ENCODE measurements around the gene ALDH1L1. TPM values are rescaled to one million over a fixed set of nuclear protein-coding genes. Genes with fewer than 3 reads are reported as not detected.
"Not testable (repeated sequence)": the region's sequence is repeated elsewhere in the genome, so short reads cannot be mapped to it uniquely, and the experiment has no call there.

Gene ALDH1L1
- total RNA-seq, 2 experiments from 2014 or later, result not detected

DNA sequence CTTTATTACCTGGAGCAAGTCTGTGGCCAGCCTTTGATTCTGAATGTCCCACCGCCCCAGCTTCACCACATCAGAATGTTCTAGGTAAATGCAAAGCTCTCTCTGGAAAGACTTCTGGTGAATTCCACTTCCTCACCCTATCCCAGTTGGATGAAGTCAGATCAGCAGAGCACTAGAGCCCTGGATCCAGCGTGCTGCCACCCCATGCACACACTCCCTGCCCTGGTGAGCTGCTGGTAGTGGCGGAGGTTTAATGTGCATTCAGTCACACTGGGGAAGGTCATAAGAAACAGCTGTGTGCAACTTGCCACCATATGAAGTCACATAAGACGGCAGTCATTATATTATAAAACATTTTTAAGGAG, 80.1 kb downstream of the ALDH1L1 start:
- TF ChIP-seq, protein P1, sequence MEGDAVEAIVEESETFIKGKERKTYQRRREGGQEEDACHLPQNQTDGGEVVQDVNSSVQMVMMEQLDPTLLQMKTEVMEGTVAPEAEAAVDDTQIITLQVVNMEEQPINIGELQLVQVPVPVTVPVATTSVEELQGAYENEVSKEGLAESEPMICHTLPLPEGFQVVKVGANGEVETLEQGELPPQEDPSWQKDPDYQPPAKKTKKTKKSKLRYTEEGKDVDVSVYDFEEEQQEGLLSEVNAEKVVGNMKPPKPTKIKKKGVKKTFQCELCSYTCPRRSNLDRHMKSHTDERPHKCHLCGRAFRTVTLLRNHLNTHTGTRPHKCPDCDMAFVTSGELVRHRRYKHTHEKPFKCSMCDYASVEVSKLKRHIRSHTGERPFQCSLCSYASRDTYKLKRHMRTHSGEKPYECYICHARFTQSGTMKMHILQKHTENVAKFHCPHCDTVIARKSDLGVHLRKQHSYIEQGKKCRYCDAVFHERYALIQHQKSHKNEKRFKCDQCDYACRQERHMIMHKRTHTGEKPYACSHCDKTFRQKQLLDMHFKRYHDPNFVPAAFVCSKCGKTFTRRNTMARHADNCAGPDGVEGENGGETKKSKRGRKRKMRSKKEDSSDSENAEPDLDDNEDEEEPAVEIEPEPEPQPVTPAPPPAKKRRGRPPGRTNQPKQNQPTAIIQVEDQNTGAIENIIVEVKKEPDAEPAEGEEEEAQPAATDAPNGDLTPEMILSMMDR (IDR thresholded peaks at IDR 0.05), result no peak
- CTCF ChIA-PET, result no interaction called here
- no peak for ATAC-seq (ENCODE audit: poor library complexity)
- Mint-ChIP-seq H3K27me3 (no peaks in the 10 kb centered on the region), H3K4me1 (ENCODE audit: low read depth) (no peaks in the 10 kb centered on the region), H3K4me3 (no peak overlapping the region), H3K36me3 (ENCODE audit: low read depth) (no peaks in the 10 kb centered on the region), H3K9me3 (no peaks in the 10 kb centered on the region), H3K27ac (no peak overlapping the region)
- no peak overlapping the region for H3K4me3 ChIP-seq (ENCODE audit: low read length)
- no peak overlapping the region for H3K27ac ChIP-seq (ENCODE audit: low read depth in 1 of 2, low read length in 2 of 2)
- intact Hi-C loops (cut with DNase I, micrococcal nuclease), result no loop called here
- H3K4me1 ChIP-seq (ENCODE audit: insufficient read depth, low read length), result no peaks in the 10 kb centered on the region
- no peaks in the 10 kb centered on the region for H3K36me3 ChIP-seq (ENCODE audit: insufficient read depth, low read length)
- peaks cover 9 to 22% of the 10 kb centered on the region in 2 experiments for H3K9me3 ChIP-seq (ENCODE audit: control insufficient read depth in 1 of 2, insufficient read depth in 1 of 2, low read length in 2 of 2)
- POLR2A ChIA-PET, result no interaction called here
- H3K27me3 ChIP-seq (ENCODE audit: control insufficient read depth in 1 of 2, insufficient read depth in 2 of 2, low read length in 2 of 2), result no peaks in the 10 kb centered on the region
- DNase-seq, result no peak

DNA sequence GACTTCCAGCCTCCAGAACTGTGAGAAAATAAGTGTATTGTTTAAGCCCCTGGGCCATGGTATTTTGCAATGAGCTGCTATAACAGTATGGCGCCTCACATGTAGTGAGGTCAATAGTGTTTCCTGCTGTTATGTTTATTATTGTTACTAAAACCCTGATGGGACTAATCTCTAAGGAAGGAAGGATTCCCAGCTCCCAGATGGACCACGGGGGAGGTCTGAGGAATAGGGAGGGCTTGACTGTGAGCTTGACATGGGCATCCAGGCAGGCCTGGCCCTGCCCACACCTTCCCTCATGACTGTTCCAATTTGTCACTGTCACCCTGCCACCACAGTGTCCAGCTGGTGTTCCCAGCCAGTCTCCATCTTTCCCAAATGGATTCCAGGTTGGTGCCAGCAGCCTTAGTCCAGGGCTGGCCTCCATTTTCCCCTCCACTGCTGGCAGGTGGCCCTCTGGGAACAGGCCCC, 82.0 kb downstream of the ALDH1L1 start:
- ATAC-seq (ENCODE audit: poor library complexity) (no peak), DNase-seq (no peak)
- Histone ChIP-seq H3K4me3 (ENCODE audit: low read length) (no peak overlapping the region), H3K4me1 (ENCODE audit: insufficient read depth, low read length) (no peaks in the 10 kb centered on the region), H3K27me3 (ENCODE audit: control insufficient read depth in 1 of 2, insufficient read depth in 2 of 2, low read length in 2 of 2) (no peaks in the 10 kb centered on the region), H3K9me3 (ENCODE audit: control insufficient read depth in 1 of 2, insufficient read depth in 1 of 2, low read length in 2 of 2) (peaks cover 9 to 22% of the 10 kb centered on the region in 2 experiments), H3K36me3 (ENCODE audit: insufficient read depth, low read length) (no peaks in the 10 kb centered on the region), H3K27ac (ENCODE audit: low read depth in 1 of 2, low read length in 2 of 2) (no peak overlapping the region)
- ChIA-PET POLR2A (no interaction called here), CTCF (no interaction called here)
- Mint-ChIP-seq H3K9me3 (no peaks in the 10 kb centered on the region), H3K36me3 (ENCODE audit: low read depth) (no peaks in the 10 kb centered on the region), H3K27me3 (no peaks in the 10 kb centered on the region), H3K4me3 (no peak overlapping the region), H3K4me1 (ENCODE audit: low read depth) (no peaks in the 10 kb centered on the region), H3K27ac (no peak overlapping the region)
- intact Hi-C loops (cut with DNase I, micrococcal nuclease), result no loop called here
- TF ChIP-seq, protein P1 (IDR thresholded peaks at IDR 0.05), result no peak

DNA sequence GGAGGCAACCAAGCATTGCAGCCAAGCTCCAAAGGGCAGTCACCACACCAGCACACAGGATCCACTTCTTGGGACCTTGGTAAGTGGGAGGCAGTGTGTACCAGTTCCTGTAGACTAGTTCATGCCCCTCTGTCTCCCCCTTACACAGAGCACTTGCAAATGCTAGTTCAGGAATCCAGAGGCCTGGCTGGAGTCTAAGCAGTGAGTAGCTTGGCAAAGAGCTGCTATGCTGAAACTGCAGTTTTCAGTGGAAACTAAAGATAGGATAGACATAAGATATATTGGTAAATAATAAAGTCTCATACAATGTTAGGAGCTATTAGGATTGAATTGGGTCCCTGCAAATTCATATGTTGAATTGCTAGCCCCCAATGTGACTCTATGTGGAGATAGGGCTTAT, 82.6 kb downstream of the ALDH1L1 start:
- Mint-ChIP-seq H3K27me3 (no peaks in the 10 kb centered on the region), H3K27ac (no peak overlapping the region), H3K36me3 (ENCODE audit: low read depth) (no peaks in the 10 kb centered on the region), H3K4me3 (no peak overlapping the region), H3K4me1 (ENCODE audit: low read depth) (no peaks in the 10 kb centered on the region), H3K9me3 (no peaks in the 10 kb centered on the region)
- Histone ChIP-seq H3K4me3 (ENCODE audit: low read length) (no peak overlapping the region), H3K27me3 (ENCODE audit: control insufficient read depth in 1 of 2, insufficient read depth in 2 of 2, low read length in 2 of 2) (no peaks in the 10 kb centered on the region), H3K4me1 (ENCODE audit: insufficient read depth, low read length) (no peaks in the 10 kb centered on the region), H3K27ac (ENCODE audit: low read depth in 1 of 2, low read length in 2 of 2) (no peak overlapping the region), H3K9me3 (ENCODE audit: control insufficient read depth in 1 of 2, insufficient read depth in 1 of 2, low read length in 2 of 2) (peaks cover 9 to 22% of the 10 kb centered on the region in 2 experiments), H3K36me3 (ENCODE audit: insufficient read depth, low read length) (no peaks in the 10 kb centered on the region)
- TF ChIP-seq, protein P1 (IDR thresholded peaks at IDR 0.05), result no peak
- ChIA-PET POLR2A (no interaction called here), CTCF (no interaction called here)
- ATAC-seq (ENCODE audit: poor library complexity) (no peak), DNase-seq (no peak)
- intact Hi-C loops (cut with DNase I, micrococcal nuclease), result no loop called here

DNA sequence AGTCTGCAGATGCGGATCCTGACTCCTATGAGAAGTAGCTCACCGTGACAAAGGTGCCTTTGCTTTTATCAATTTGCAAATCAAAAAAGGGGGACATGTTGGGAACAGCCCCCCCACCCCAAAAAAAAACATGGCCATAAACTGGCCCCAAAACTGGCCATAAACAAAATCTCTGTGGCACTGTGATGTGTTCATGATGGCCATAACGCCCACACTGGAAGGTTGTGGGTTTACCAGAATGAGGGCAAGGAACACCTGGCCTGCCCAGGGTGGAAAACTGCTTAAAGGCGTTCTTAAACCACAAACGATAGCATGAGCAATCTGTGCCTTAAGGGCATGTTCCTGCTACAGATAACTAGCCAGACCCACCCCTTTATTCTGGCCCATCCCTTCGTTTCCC, 84.1 kb downstream of the ALDH1L1 start:
- H3K27ac Mint-ChIP-seq; DNase-seq; POLR2A ChIA-PET; H3K4me1 Mint-ChIP-seq (ENCODE audit: low read depth); H3K36me3 Mint-ChIP-seq (ENCODE audit: low read depth); H3K27ac ChIP-seq (ENCODE audit: low read depth in 1 of 2, low read length in 2 of 2); H3K27me3 ChIP-seq (ENCODE audit: control insufficient read depth in 1 of 2, insufficient read depth in 2 of 2, low read length in 2 of 2); H3K4me3 ChIP-seq (ENCODE audit: low read length); intact Hi-C loops (cut with DNase I, micrococcal nuclease); H3K27me3 Mint-ChIP-seq; CTCF ChIA-PET; H3K9me3 Mint-ChIP-seq; H3K4me1 ChIP-seq (ENCODE audit: insufficient read depth, low read length); H3K36me3 ChIP-seq (ENCODE audit: insufficient read depth, low read length); ATAC-seq (ENCODE audit: poor library complexity); H3K4me3 Mint-ChIP-seq: not testable (repeated sequence)
- H3K9me3 ChIP-seq (ENCODE audit: control insufficient read depth in 1 of 2, insufficient read depth in 1 of 2, low read length in 2 of 2), result peaks cover 10 to 22% of the 10 kb centered on the region in 2 experiments

DNA sequence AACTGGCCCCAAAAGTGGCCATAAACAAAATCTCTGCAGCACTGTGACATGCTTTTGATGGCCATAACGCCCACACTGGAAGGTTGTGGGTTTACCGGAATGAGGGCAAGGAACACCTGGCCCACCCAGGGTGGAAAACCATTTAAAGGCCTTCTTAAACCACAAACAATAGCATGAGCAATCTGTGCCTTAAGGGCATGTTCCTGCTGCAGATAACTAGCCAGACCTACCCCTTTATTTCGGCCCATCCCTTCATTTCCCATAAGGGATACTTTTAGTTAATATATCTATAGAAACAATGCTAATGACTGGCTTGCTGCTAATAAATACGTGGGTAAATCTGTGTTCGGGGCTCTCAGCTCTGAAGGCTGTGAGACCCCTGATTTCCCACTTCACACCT, 88.3 kb downstream of the ALDH1L1 start:
- intact Hi-C loops (cut with DNase I, micrococcal nuclease); POLR2A ChIA-PET; H3K27ac Mint-ChIP-seq; H3K4me3 Mint-ChIP-seq; H3K4me3 ChIP-seq (ENCODE audit: low read length); H3K9me3 Mint-ChIP-seq; H3K36me3 ChIP-seq (ENCODE audit: insufficient read depth, low read length); H3K4me1 Mint-ChIP-seq (ENCODE audit: low read depth); H3K27me3 ChIP-seq (ENCODE audit: control insufficient read depth in 1 of 2, insufficient read depth in 2 of 2, low read length in 2 of 2); H3K27me3 Mint-ChIP-seq; H3K4me1 ChIP-seq (ENCODE audit: insufficient read depth, low read length); CTCF ChIA-PET; DNase-seq; ATAC-seq (ENCODE audit: poor library complexity); H3K27ac ChIP-seq (ENCODE audit: low read depth in 1 of 2, low read length in 2 of 2); H3K36me3 Mint-ChIP-seq (ENCODE audit: low read depth): not testable (repeated sequence)
- peaks cover 4 to 16% of the 10 kb centered on the region in 2 experiments for H3K9me3 ChIP-seq (ENCODE audit: control insufficient read depth in 1 of 2, insufficient read depth in 1 of 2, low read length in 2 of 2)

Data from CD4-positive, alpha-beta T cell (primary cell).